ENCODE data around the gene ECE1. TPM values are rescaled to one million over a fixed set of nuclear protein-coding genes. Genes with fewer than 3 reads are reported as not detected.

Gene ECE1
- total and polyA plus RNA-seq, 2 of the 4 experiments (the other 2 are of a cell fraction) = 61.8 to 124 TPM

DNA sequence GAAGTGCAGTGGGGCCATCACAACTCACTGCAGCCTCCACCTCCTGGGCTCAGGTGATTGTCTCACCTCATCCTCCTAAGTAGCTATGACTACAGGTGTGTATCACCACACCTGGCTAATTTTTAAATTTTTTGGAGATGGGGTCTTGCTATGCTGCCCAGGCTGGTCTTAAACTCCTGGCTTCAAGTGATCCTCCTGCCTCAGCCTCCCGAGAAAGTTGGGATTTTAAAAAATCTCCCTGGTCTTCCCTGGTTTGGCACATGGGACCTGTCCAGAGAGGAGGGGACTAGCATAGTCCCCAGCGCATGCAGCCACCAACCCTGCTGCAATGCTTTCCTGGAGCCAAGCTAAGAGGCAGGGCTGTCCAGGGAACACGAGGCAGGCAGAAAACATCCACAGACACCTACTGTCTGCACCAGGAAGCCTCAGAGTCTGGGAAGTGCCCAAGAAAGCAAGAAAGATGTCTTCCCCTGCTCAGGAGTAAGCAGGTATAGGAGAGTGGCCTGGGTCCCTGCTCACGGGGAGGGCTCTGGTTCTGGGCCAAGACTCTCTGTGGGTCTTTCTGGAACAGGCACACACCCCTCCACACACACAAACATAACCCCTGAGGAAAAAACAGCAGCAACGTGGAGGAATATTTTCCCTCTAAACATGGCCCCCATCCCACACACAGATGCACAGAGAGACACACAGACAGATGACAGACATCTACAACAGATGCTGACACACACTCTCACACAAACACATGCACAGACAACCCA lies 30.8 kb downstream of the ECE1 start:
- peak overlapping the region; percentile 79; the same call in 1 of the 2 replicates for H2BK20ac ChIP-seq (ENCODE audit: low read depth, low read length)
- H4K5ac ChIP-seq (ENCODE audit: low read depth, low read length) = no peak overlapping the region
- peak overlapping the region; percentile 92 for H2AK5ac ChIP-seq (ENCODE audit: low read depth, low read length)
- no peaks in the 10 kb centered on the region for H3K9me3 ChIP-seq (ENCODE audit: control insufficient read depth, insufficient read depth, low read length)
- intact Hi-C loops (cut with micrococcal nuclease) (loop anchor here (10.0 kb wide), 2 partner anchors 315 to 395 kb away; no protein-coding TSS in a partner anchor), dilution Hi-C loops (cut with HindIII; ENCODE audit: low sequenced_read_pairs, unreplicated experiment) (no loop called here), in situ Hi-C loops (cut with MboI; ENCODE audit: low sequenced_read_pairs) (loop anchor here (5.0 to 10.0 kb wide), 2 partner anchors 78 to 395 kb away; no protein-coding TSS in a partner anchor)
- H3K56ac ChIP-seq (ENCODE audit: extremely low read depth, insufficient read depth, low read length) = no peak overlapping the region
- peak overlapping the region in 1 of 2 experiments; percentile 69; a peak in 3 of 4 replicates for H4K8ac ChIP-seq (ENCODE audit: low read depth in 2 of 2, low read length in 2 of 2)
- no peak for TF ChIP-seq CHD1 (IDR thresholded peaks at IDR 0.05; ENCODE audit: low read depth, low read length)
- TF ChIP-seq MAZ (IDR thresholded peaks at IDR 0.05; ENCODE audit: borderline replicate concordance, low read depth, low read length) = no peak
- TF ChIP-seq, protein P1, sequence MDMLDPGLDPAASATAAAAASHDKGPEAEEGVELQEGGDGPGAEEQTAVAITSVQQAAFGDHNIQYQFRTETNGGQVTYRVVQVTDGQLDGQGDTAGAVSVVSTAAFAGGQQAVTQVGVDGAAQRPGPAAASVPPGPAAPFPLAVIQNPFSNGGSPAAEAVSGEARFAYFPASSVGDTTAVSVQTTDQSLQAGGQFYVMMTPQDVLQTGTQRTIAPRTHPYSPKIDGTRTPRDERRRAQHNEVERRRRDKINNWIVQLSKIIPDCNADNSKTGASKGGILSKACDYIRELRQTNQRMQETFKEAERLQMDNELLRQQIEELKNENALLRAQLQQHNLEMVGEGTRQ (IDR thresholded peaks at IDR 0.05; ENCODE audit: low read depth, low read length) = no peak
- ChIA-PET POLR2A (ENCODE audit: unreplicated experiment) (no interaction called here), CTCF (no interaction called here)
- no peaks in the 10 kb centered on the region for H4K20me1 ChIP-seq (ENCODE audit: insufficient read depth, low read length)
- H3K14ac ChIP-seq (replicated peaks; ENCODE audit: low read depth, low read length) = peak overlapping the region; percentile 71
- WGBS, 2 experiments (ENCODE audit: extremely low coverage in 2 of 2, insufficient read length in 1 of 2) = 50% methylated on average over 2 of the region's 5 CpGs; no CpG with 5 or more reads in 1 of the 2 experiments
- BruUV-seq (replicated peaks) = no TSS peak
- H2AK9ac ChIP-seq (replicated peaks; ENCODE audit: low read depth, low read length, poor library complexity) = peak overlapping the region; percentile 84
- peaks cover 28% of the 10 kb centered on the region for H3K4me1 ChIP-seq (ENCODE audit: control insufficient read depth, insufficient read depth, low read length)
- H3K36me3 ChIP-seq (ENCODE audit: control insufficient read depth, insufficient read depth, low read length) = peaks cover 48% of the 10 kb centered on the region
- peak overlapping the region; percentile 84; the same call in 1 of the 2 replicates for H3K23ac ChIP-seq (ENCODE audit: low read depth, low read length)
- no peak overlapping the region for H2AFZ ChIP-seq (replicated peaks; ENCODE audit: low read length, poor library complexity)
- H3K4me2 ChIP-seq (ENCODE audit: low read depth, low read length) = no peak overlapping the region
- no peak overlapping the region for H2BK5ac ChIP-seq (ENCODE audit: low read depth, low read length, poor library complexity, severe bottlenecking)
- peaks cover 30% of the 10 kb centered on the region for H3K9me1 ChIP-seq (ENCODE audit: insufficient read depth, low read length)
- peak overlapping the region; percentile 78; the same call in 2 of the 3 replicates for H2BK15ac ChIP-seq (ENCODE audit: low read depth, low read length)
- peak overlapping the region; percentile 84; the same call in 1 of the 2 replicates for H4K91ac ChIP-seq (ENCODE audit: insufficient read depth, low read depth, low read length)
- no peak overlapping the region for H3K27ac ChIP-seq (ENCODE audit: insufficient read depth, low read length)
- H3K27me3 ChIP-seq (ENCODE audit: control insufficient read depth, insufficient read depth, low read length) = no peaks in the 10 kb centered on the region
- peak overlapping the region; percentile 99 for H3K4ac ChIP-seq (ENCODE audit: low read depth, low read length)
- peaks cover 17 to 65% of the 10 kb centered on the region in 2 experiments for H3K79me1 ChIP-seq (ENCODE audit: low read depth in 1 of 2, low read length in 2 of 2)
- H3K18ac ChIP-seq (ENCODE audit: low read depth, low read length) = no peak overlapping the region
- DNase-seq (no peak), ATAC-seq (ENCODE audit: low read depth) (no peak)
- no peak overlapping the region for H3K4me3 ChIP-seq (ENCODE audit: insufficient read depth, low read depth, low read length)
- peak overlapping the region; percentile 99 for H2BK120ac ChIP-seq (ENCODE audit: low read depth, low read length)
- no peak overlapping the region for H3K9ac ChIP-seq (ENCODE audit: low read depth, low read length)

Data from IMR-90 (cell line).